Measurements from ENCODE around the gene ACY1. TPM values are rescaled to one million over a fixed set of nuclear protein-coding genes. Genes with fewer than 3 reads are reported as not detected.

The ACY1 gene
- total RNA-seq, 1 donor from 2014 or later = 26.7 TPM

- ATAC-seq (ENCODE audit: low read depth) (peak; percentile 8), DNase-seq (no peak)
- TF ChIP-seq CTCF (IDR thresholded peaks at IDR 0.05) = no peak
- Mint-ChIP-seq H3K36me3 (ENCODE audit: low read depth) (peaks cover 5% of the 10 kb centered on the region), H3K4me3 (peak overlapping the region; percentile 98), H3K27ac (peak overlapping the region; percentile 91), H3K9me3 (no peaks in the 10 kb centered on the region), H3K4me1 (peaks cover 28% of the 10 kb centered on the region), H3K27me3 (no peaks in the 10 kb centered on the region)
- intact Hi-C loops (cut with micrococcal nuclease) = loop anchor here (1.0 to 10.0 kb wide), 5 partner anchors 9 to 1360 kb away; partner anchors contain the start of genes ACY1, CISH, DUSP7 and MAPKAPK3
- ChIA-PET CTCF (interaction anchor here (0.6 to 3.4 kb wide), 8 partner anchors 9 to 180 kb away, joined by 3 to 27 read pairs (median 4); partner anchors contain the start of genes ACY1, PARP3, POC1A and RPL29), POLR2A (interaction anchor here (0.6 to 4.0 kb wide), 13 partner anchors 8 to 365 kb away, joined by 3 to 35 read pairs (median 4); partner anchors contain the start of genes ACY1, GLYCTK, PARP3 and POC1A)
Measured at GRCh38 chr3:51974277-51974962, 8.9 kb upstream of the ACY1 start.

GRCh38 chr3:51974963-51975851, 8.1 kb upstream of the ACY1 start, which contains the start of gene ABHD14A:
TSS of gene ABHD14A (plus strand) at chr3:51975064. CDS start at chr3:51975136, 72 bp downstream.
- H3K9me3 Mint-ChIP-seq = no peaks in the 10 kb centered on the region
- DNase-seq (peak; percentile 74), ATAC-seq (ENCODE audit: low read depth) (peak; percentile 76)
- peaks cover 5% of the 10 kb centered on the region for H3K36me3 Mint-ChIP-seq (ENCODE audit: low read depth)
- H3K4me3 Mint-ChIP-seq = peak within 1 kb of the TSS; percentile 98
- no peak for TF ChIP-seq CTCF (IDR thresholded peaks at IDR 0.05)
- POLR2A ChIA-PET = interaction anchor here (0.6 to 4.0 kb wide), 8 partner anchors 8 to 1749 kb away, joined by 3 to 35 read pairs (median 6); partner anchors contain the start of genes ACY1, PARP3, POC1A and RPL29
- peak within 1 kb of the TSS; percentile 91 for H3K27ac Mint-ChIP-seq
- H3K27me3 Mint-ChIP-seq = no peaks in the 10 kb centered on the region
- H3K4me1 Mint-ChIP-seq = peaks cover 28% of the 10 kb centered on the region
- CTCF ChIA-PET = interaction anchor here (0.6 to 1.5 kb wide), 4 partner anchors 8 to 179 kb away, joined by 3 to 7 read pairs (median 4); partner anchors contain the start of genes ACY1, POC1A and RPL29
- intact Hi-C loops (cut with micrococcal nuclease) = loop anchor here (1.0 to 10.0 kb wide), 6 partner anchors 8 to 1360 kb away; partner anchors contain the start of genes ACY1, CISH, DUSP7 and MAPKAPK3

- ATAC-seq (ENCODE audit: low read depth) (no peak), DNase-seq (peak; percentile 41)
- Mint-ChIP-seq H3K27me3 (no peaks in the 10 kb centered on the region), H3K36me3 (ENCODE audit: low read depth) (peaks cover 5% of the 10 kb centered on the region), H3K9me3 (no peaks in the 10 kb centered on the region), H3K4me3 (peak overlapping the region; percentile 82), H3K4me1 (peaks cover 30% of the 10 kb centered on the region), H3K27ac (peak overlapping the region; percentile 50)
- TF ChIP-seq CTCF (IDR thresholded peaks at IDR 0.05) = no peak
- ChIA-PET POLR2A (interaction anchor here (2.9 to 4.0 kb wide), 3 partner anchors 8 to 179 kb away, joined by 10 to 35 read pairs (median 34); partner anchors contain the start of genes ACY1, PARP3, POC1A and RRP9), CTCF (no interaction called here)
- intact Hi-C loops (cut with micrococcal nuclease) = loop anchor here (1.0 to 10.0 kb wide), 4 partner anchors 19 to 1361 kb away; partner anchors contain the start of genes CISH, DUSP7, MAPKAPK3 and RBM15B
Measured at GRCh38 chr3:51975852-51976549, 7.3 kb upstream of the ACY1 start.

- intact Hi-C loops (cut with micrococcal nuclease) = loop anchor here (10.0 kb wide), 1 partner anchor 1363 kb away; the partner anchor contains the start of genes CISH and MAPKAPK3
- CTCF ChIA-PET = no interaction called here
- Mint-ChIP-seq H3K36me3 (ENCODE audit: low read depth) (peaks cover 5% of the 10 kb centered on the region), H3K4me1 (peaks cover 38% of the 10 kb centered on the region), H3K27ac (no peak overlapping the region), H3K27me3 (no peaks in the 10 kb centered on the region), H3K4me3 (no peak overlapping the region), H3K9me3 (no peaks in the 10 kb centered on the region)
- no peak for DNase-seq
- POLR2A ChIA-PET = interaction anchor here (2.5 kb wide), 1 partner anchor 18 kb away, joined by 11 read pairs; the partner anchor contains the start of gene RPL29
- no peak for TF ChIP-seq CTCF (IDR thresholded peaks at IDR 0.05)
- ATAC-seq (ENCODE audit: low read depth) = no peak
Measured at GRCh38 chr3:51977446-51978142, 5.7 kb upstream of the ACY1 start.

All from activated B cell treated with CpG ODN at 0.5 μM for 24 hours (primary cell).